NCI-H2196 (cell line): ENCODE measurements around the gene RPRD1A.
"Not testable (repeated sequence)": the region's sequence is repeated elsewhere in the genome, so short reads cannot be mapped to it uniquely, and the experiment has no call there.

Source experiments
- DNase-seq: peaks from one replicate; lab custom pipeline; 2025; ENCODE audit not compliant: unreplicated experiment; lab: John Stamatoyannopoulos, UW

RPRD1A gene

GRCh38 chr18:35972197-35973000 lies 95.0 kb downstream of the RPRD1A start, which contains the start of gene RMP24:
RMP24 (plus strand) TSS chr18:35972679.
- DNase-seq: peak; percentile 85

DNA sequence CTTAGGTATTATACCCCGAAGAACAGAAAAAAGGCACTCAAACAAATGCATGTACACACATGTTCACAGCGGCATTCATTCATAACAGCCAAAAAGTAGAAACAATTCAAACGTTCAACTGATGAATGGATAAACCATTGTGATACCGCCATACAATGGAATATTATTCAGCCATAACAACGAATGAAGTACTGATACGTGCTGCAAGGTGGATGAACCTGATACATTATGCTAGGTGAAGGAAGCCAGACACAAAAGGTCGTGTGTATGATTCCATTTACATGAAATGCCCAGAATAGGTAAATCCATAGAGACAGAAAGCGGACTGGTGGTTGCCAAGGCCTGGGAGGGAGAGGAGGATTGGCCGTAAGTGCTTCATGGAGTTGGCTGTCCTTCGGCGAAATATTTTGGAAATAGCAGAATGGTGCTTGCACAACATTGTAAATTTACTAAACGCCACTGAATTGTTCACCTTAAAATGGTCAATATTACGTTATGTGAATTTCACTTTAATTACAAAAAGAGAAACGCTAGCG lies 95.6 kb downstream of the RPRD1A start:
- DNase-seq: peak; percentile 27

DNA sequence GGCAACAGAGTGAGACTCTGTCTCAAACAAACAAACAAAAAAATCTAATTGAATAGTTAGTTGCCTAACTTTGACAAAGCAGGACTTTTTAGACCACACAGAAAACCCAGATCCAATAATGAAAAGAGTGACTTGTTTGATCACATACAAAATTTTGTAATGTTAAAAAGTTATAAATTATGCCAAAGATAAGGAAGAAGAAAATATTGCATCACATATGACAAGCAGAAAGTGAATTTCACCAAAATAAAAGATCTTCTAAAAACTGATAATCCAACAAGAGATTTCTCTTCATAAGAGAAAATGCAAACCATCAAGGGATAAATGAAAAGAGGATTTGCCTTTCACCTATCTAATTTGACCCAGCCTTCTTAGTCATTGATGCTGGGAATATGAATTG lies 97.7 kb downstream of the RPRD1A start:
- no peak for DNase-seq

DNA sequence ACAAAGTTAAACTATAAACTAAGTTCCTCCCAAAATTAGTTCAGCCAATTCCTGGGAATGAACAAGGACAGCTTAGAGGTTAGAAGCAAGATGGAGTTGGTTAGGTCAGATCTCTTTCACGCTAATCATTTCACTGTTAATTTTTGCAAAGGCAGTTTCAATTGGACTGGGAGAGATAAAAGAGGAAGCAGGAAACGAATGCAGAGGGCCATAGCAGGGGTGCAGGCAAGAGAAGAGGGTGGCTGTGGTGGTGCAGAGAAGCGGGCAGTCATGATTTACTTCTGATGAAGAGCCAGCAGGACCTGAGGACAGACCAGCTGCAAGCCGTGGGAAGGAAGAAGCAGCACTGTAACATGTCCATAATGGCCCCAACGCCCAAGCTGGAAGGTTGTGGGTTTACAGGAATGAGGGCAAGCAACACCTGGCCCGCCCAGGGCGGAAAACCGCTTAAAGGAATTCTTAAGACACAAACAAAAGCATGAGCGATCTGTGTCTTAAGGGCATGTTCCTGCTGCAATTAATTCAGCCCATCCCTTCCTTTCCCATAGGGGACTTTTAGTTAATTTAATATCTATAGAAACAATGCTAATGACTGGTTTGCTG lies 99.0 kb downstream of the RPRD1A start:
- DNase-seq: no peak

- not testable (repeated sequence) for DNase-seq
These were observed 99.5 kb downstream of the RPRD1A start for GRCh38 chr18:35967866-35968265.

GRCh38 chr18:35964319-35964718 lies 103.0 kb downstream of the RPRD1A start:
- no peak for DNase-seq

DNA sequence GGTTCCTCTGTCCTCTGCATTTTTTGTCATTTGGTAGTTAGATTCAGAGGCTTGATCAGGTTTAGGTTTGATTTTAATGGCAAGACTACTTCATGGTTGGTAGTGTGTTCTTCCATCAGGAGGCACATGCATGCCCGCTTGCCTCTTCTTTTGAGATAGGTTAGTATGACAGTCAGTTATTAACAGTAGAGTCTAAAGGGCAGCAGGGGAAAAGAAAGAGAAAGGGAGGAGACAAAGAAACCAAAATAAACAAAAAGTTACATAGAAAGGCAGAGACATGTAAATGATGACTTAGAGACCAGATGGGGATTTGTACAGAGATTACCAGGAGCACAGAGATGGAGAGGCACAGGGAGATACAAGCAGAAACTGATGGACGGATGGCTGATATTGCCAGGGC lies 105.0 kb downstream of the RPRD1A start:
- DNase-seq: no peak

- DNase-seq: no peak
These were observed 111.1 kb downstream of the RPRD1A start for GRCh38 chr18:35956226-35956625.

GRCh38 chr18:35953688-35954087 lies 113.7 kb downstream of the RPRD1A start:
- no peak for DNase-seq

DNA sequence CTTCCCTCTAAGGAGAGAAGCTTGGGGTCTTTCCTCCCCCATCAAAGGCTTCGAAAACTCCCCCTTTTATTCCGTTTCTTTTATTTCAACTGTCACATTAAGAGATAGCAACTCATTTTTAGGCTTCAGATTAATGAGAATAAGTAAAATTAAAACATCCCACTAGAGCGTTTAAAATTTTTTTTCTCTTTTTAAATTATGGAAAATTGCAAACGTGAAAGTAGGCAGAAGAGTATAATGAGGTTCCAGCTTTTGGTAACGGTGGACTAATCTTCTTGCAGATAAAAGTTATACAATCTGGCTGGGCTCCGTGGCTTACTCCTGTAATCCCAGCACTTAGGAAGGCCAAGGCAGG lies 116.8 kb downstream of the RPRD1A start:
- DNase-seq: no peak

DNA sequence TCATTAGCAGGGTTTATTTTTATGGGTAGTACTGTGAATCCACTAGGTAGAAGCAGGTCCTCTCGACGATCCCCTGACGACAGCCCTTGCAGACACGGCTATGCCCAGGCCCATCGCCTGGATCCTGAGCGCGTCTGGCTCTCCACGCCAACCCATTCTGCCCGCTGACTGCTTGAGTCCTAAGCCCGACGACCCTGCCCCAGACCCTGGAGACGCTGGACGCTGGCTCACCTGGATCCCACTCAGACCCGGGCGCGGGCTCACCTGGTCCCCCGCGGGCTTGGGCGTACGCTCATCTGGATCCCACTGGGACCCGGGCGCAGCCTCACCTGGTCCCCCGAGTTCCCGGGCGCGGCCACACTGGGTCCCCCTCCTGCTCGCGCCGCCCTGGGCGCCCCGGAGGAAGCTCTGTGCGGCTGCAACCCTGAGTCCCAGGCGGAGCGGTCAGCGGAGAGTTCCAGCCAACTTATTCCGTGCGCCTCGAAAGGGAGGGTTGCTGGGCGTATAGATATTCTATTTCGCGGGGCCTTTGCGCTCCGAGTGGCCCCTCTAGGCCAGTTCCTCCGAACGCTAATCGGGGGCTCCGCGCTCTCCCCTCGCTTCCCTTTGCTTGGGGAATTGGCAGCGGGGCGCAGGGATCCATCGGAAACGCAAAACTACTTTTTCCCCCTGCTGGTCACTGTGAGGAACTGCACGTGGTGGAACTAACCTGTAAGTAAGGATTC lies 117.3 kb downstream of the RPRD1A start:
- peak; percentile 40 for DNase-seq

GRCh38 chr18:35949090-35949489 lies 118.3 kb downstream of the RPRD1A start:
- no peak for DNase-seq

GRCh38 chr18:35948080-35948479 lies 119.3 kb downstream of the RPRD1A start:
- DNase-seq: no peak

- no peak for DNase-seq
These were observed 124.7 kb downstream of the RPRD1A start for GRCh38 chr18:35942661-35943060.

DNA sequence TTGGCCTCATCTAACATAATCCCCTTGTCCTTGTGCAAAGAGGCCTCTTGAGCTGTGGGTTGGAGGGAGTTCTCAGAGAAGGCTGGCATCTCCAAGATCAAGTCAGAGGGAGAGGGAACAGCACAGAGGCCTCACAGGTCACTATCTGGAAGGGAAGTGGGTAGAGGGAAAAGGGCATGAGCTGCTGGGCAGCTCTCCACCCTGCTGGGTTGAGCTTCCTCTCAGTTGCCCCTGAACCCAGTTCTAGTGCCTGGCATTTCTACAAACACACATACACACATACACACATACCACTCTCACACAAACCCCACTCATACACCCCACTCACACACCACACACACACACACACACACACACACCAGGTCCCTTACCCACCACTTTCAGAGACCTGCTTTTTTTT lies 125.2 kb downstream of the RPRD1A start:
- no peak for DNase-seq

DNA sequence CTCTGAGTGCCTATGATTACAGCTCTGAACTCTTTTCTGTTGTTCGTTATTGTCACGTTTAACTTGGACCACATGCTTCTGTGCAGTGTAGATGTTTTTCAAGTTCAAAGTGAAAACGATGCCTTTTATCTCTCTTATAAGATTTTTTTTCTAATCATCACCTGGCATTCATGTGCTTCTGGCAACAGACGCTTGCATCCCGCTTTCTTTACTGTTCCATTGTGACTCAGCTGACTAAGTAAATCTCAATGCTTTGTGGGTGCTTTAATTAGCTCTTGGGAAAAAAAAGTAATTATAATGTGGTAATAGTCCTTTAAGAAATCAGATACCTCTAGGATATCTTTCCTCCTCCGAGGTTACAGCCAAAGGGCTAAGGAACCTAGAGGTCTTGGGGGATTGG lies 126.1 kb downstream of the RPRD1A start:
- DNase-seq: no peak
